SK-N-MC (cell line): ENCODE results near the gene PRRC1.

Experiments used
- DNase-seq: peaks from one replicate; pipeline ENCODE4 v3.0.0-alpha.2; 2011; ENCODE audit warnings: low read depth, low spot score
- H3K27ac ChIP-seq: fragments of 200-600 bp; sonication (generic); 2 replicates; pipeline ENCODE4 v1.5.1; 2016; ENCODE audit warnings: mixed run types
- H3K36me3 ChIP-seq: fragments of 200-600 bp; sonication (generic); 2 replicates; pipeline ENCODE4 v1.6.1; 2017; ENCODE audit warnings: antibody characterized with exemption, low read length, mixed read lengths; ENCODE audit not compliant: insufficient read depth
- H3K4me3 ChIP-seq: fragments of 200-600 bp; sonication (generic); 2 replicates; pipeline ENCODE4 v1.5.1; 2016
- H3K9ac ChIP-seq: fragments of 200-600 bp; sonication (generic); 2 replicates; pipeline ENCODE4 v1.8.0; 2017; ENCODE audit warnings: mixed run types, mixed read lengths; ENCODE audit not compliant: insufficient read length
- H3K9me3 ChIP-seq: fragments of 200-600 bp; sonication (generic); 2 replicates; pipeline ENCODE4 v1.6.1; 2017; ENCODE audit warnings: low read depth, mild to moderate bottlenecking, antibody characterized with exemption, low read length, moderate library complexity, mixed read lengths
- EZH2 ChIP-seq: fragments of 200-600 bp; sonication (generic); IDR thresholded peaks from one replicate; pipeline ENCODE4 v1.6.1; 2017; ENCODE audit warnings: antibody characterized with exemption
- FOXP2 ChIP-seq: optimal IDR thresholded peaks from 2 replicates; pipeline ENCODE3; 2011; ENCODE audit warnings: mild to moderate bottlenecking, moderate library complexity; ENCODE audit not compliant: insufficient read depth; ENCODE audit errors: extremely low read length, control extremely low read depth
- POLR2AphosphoS5 ChIP-seq: IDR thresholded peaks from 2 replicates; pipeline ENCODE4 v1.6.1; 2012; ENCODE audit warnings: mild to moderate bottlenecking, low read depth, low read length, borderline replicate concordance

Gene PRRC1

GRCh38 chr5:127602896-127603844, 85.7 kb downstream of the PRRC1 start:
- no peak overlapping the region for H3K27ac ChIP-seq
- no peaks in the 10 kb centered on the region for H3K9me3 ChIP-seq
- H3K36me3 ChIP-seq, result no peaks in the 10 kb centered on the region
- TF ChIP-seq FOXP2 (no peak), POLR2AphosphoS5 (no peak), EZH2 (no peak)
- H3K9ac ChIP-seq, result no peak overlapping the region
- no peak overlapping the region for H3K4me3 ChIP-seq
- DNase-seq, result no peak
